ENCODE measurements around the gene TPI1. TPM values are rescaled to one million over a fixed set of nuclear protein-coding genes. Genes with fewer than 3 reads are reported as not detected.
"Not testable (repeated sequence)": the region's sequence is repeated elsewhere in the genome, so short reads cannot be mapped to it uniquely, and the experiment has no call there.

Gene TPI1
- polyA plus RNA-seq, 1 donor, result 1,115 TPM

DNA sequence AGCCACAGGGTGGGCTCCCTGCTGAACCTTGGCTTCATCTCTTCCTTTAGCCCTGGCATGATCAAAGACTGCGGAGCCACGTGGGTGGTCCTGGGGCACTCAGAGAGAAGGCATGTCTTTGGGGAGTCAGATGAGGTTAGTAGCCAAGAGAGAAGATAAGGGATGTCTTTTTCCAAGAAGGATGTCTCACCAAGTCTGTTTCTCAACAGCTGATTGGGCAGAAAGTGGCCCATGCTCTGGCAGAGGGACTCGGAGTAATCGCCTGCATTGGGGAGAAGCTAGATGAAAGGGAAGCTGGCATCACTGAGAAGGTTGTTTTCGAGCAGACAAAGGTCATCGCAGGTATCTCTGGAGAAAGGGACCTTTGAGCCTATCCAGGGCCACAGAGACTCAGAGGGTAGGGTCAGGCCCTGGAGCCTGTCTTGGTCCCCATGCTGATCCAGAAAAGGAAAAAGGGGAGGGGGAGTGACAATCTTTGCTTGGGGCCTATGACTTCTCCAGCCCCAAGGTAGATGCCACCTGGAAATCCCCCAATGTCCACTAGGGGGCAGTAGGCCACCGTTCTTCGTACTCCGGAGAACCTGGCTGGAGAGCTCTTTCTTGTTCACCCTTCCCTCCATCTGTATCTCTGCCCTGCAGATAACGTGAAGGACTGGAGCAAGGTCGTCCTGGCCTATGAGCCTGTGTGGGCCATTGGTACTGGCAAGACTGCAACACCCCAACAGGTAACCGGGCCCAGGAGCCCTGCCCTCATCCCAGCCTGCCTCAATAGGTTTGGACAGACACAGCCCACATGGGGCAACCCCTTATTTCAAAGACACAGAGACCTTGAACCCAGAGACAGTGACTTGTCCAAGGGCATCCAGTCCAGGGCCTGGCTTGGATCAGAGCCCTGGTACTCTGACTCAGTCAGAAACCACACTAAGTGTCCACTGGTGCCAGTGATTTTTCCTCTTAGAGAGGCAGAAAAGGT is 2.0 kb downstream of the TPI1 start:
- DNase-seq (ENCODE audit: low read depth), result no peak

DNA sequence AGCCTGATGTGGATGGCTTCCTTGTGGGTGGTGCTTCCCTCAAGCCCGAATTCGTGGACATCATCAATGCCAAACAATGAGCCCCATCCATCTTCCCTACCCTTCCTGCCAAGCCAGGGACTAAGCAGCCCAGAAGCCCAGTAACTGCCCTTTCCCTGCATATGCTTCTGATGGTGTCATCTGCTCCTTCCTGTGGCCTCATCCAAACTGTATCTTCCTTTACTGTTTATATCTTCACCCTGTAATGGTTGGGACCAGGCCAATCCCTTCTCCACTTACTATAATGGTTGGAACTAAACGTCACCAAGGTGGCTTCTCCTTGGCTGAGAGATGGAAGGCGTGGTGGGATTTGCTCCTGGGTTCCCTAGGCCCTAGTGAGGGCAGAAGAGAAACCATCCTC is 3.0 kb downstream of the TPI1 start:
- not testable (repeated sequence) for DNase-seq (ENCODE audit: low read depth)

GRCh38 chr12:6871052-6871957 is 4.0 kb downstream of the TPI1 start:
- DNase-seq (ENCODE audit: low read depth), result no peak

DNA sequence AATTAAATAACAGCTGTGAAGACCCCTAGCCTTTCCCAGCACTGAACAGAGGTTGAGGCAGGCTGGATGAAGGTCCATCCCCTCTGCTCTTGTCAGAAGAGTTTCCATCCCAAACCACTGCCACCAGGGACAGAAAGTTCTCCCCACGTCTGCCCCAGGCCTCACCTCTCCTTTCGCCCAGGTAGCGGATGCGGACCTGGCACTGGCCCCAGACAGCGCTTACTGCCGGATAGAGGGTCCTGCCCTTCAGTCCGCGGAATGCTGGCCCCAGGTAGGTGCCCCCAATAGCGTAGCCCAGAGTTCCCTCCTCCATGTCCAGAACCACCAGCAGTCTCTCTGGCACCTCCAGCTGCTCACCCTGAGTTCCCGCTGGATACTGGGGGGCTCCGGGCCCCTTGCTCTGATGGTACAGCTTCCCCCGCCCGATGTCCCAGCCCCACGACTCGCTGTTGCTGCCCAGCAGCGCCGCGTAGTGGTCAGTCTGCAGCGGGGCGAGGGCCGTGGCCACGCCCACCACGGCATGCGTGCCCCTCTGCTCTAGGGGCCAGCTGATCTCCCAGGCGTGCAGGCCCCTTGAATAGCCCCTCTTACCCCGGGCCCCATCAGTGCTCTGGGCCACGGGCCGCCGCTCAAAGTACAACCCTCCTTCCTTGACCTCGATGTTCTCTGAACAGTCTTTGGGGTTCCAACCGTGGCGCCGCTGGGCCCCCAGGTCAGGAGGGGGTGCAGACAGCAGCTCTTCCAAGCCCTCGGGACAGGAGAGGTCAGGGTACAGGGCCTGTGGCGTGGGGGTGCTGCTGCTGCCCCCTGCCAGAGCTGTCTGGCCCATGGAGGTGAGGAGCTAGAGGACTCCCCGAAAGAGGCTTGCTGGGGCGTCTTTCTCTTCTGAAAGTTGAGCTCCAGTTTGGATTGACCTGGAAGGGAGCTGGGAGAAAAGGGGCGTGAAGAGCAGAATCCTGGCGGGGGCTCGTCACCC is 5.0 kb downstream of the TPI1 start:
- DNase-seq (ENCODE audit: low read depth), result no peak

DNA sequence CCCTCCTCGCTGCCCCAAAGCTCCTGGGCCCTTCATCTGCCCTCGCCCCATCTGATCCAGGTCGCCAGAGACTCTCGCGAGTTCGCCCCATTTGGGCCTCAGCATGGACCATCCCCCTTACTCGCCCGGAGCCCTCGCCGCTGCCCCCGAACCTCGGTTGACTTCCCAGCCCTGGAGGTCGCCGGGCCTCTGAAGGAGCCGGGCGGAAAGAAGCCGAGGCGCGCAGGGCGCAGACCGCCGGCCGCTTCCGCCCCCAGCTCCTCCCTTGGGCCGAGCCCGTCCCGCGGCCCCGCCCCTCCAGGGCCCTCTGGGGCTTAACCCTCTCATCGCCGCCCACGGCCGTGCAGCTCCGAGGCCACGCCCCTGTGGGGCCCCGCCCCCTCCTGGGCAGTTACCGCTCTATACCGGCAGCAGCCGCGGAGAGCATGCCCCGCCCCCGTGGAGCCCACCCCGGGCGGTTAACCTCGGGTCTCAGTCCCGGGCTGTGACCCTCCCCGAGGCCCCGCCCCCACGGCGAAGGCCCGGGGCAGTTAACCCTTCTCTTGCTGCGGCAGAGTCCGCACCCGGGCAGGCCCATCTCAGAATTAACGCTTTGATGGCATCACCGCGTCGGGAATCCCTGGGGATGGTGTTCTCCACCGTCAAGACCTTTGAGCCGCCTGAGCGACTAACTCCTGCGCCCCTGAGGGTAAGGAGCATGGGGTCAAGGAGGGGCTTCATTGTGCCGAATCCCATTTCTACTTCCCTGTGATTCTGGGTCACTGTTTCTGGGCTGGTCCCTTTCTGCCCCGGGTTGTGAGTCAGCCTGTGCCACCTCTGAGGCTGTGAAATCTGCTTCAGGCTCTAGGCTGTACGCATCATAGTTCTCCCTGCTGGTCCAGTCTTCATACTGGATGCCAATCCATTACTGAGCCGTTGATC is 6.0 kb downstream of the TPI1 start, which contains the start of gene SPSB2:
SPSB2 (minus strand) TSS at position 210 of the 921 bp plus-strand sequence. CDS start 402 bp downstream, outside the sequence.
- DNase-seq (ENCODE audit: low read depth), result peak; percentile 83

DNA sequence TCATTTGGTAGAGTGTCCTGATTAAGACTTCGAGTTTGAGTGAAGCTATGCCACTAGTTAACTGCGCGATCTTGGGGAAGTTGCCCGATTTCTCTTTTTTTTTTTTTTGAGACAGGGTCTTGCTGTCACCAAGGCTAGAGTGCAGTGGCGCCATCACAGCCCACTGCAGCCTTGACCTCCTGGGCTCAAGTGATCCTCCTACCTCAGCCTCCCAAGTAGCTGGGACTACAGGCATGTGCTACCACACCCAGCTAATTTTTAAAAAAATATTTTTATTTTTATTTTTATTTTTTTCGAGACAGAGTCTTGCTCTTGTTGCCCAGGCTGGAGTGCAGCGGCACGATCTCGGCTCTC is 6.7 kb downstream of the TPI1 start:
- DNase-seq (ENCODE audit: low read depth), result not testable (repeated sequence)

DNA sequence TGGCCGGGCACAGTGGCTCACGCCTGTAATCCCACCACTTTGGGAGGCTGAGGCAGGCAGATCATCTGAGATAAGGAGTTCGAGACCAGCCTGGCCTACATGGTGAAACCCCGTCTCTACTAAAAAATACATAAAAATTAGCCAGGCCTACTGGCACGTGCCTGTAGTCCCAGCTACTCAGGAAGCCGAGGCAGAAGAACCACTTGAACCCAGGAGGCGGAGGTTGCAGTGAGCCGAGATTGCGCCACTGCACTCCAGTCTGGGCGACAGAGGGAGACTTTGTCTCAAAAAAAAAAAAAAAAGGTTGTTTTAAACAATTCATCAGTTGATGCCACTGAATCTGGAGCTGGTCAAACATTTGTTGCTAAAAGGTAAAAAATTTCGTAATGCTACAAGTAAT is 12.5 kb downstream of the TPI1 start:
- DNase-seq (ENCODE audit: low read depth), result not testable (repeated sequence)

DNA sequence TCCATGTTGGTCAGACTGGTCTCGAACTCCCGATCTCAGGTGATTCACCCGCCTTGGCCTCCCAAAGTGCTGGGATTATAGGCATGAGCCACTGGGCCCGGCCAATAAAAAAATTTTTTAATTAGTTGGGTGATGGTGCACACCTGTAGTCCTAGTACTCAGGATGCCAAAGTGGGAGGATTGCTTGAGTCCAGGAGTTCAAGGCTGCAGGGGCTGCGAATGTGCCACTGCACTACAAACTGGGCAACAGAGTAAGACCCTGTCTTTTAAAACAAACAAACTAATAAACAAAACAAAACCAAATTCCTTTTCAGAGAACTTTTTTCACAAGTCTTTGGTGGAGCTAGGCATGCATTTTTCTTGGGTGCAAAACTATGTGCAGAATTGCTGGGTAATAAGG is 15.9 kb downstream of the TPI1 start:
- no peak for DNase-seq (ENCODE audit: low read depth)

GRCh38 chr12:6883683-6884082 is 16.4 kb downstream of the TPI1 start:
- DNase-seq (ENCODE audit: low read depth), result no peak

DNA sequence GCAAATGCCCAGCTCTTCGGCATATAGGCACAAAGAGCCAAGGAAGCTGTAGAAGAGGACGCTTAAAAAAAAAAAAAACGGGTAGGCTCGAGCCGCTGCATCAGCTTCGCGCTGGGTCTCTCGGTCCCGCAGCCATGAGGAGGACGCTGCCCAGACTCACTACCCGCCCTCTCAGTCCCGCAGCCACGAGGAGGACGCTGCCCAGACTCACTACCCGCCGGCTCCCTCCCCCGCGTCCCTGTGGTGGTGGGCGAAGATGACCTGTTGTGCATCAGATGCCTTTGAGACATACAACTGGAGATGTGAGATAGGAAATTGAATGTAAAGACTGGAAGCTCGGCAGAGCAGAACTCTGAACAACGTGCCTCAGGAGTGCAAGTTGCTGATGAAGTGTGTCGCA is 17.2 kb downstream of the TPI1 start:
- no peak for DNase-seq (ENCODE audit: low read depth)

- not testable (repeated sequence) for DNase-seq (ENCODE audit: low read depth)
Observed at GRCh38 chr12:6886206-6886999, 19.1 kb downstream of the TPI1 start.

DNA sequence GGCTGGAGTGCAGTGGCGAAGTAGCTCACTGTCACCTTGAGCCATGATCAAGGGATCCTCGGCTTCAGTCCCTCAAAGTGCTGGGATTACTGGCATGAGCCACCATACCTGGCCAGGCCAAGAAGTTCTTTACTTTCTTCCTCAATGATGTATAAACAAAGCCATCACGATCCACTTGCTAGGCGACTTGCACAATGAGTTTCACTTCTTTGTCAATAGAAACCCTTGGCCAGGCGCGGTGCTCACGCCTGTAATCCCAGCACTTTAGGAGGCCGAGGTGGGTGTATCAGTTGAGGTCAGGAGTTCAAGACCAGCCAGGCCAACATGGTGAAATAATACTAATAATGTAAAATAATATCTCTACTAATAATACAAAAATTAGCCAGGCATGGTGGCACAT is 20.1 kb downstream of the TPI1 start:
- DNase-seq (ENCODE audit: low read depth), result no peak

- DNase-seq (ENCODE audit: low read depth), result no peak
Observed at GRCh38 chr12:6888360-6888759, 21.0 kb downstream of the TPI1 start.

GRCh38 chr12:6888794-6889193 is 21.5 kb downstream of the TPI1 start:
- not testable (repeated sequence) for DNase-seq (ENCODE audit: low read depth)

DNA sequence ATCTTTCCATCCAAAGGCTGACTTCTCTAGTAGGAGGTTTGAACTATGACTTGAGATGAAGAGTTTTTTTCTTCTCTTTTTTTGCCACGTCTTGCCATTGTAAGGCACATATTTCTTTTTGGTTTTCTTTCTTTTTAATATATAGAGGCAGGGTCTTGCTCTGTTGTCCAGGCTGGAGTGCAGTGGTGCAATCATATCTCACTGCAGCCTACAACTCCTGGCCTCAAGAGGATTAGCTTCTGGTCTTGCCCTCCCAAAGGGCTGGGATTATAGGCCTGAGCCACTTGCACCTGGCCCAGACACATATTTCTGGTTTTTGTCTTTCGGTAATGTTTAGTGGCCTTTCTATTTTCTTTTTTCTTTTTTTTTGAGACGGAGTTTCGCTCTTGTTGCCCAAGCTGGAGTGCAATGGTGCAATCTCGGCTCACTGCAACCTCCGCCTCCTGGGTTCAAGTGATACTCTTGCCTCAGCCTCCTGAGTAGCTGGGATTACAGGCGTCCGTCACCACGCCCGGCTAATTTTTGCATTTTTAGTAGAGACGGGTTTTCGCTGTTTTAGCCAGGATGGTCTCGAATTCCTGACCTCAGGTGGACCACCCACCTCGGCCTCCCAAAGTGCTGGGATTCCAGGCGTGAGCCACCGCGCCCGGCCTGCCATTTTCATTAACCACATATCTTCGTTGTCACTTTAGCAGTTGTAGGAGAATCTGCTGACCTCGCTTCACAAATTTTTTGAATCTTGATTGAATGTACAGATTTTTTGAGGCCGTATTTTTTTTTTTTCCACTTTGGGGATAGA is 22.6 kb downstream of the TPI1 start:
- not testable (repeated sequence) for DNase-seq (ENCODE audit: low read depth)

DNA sequence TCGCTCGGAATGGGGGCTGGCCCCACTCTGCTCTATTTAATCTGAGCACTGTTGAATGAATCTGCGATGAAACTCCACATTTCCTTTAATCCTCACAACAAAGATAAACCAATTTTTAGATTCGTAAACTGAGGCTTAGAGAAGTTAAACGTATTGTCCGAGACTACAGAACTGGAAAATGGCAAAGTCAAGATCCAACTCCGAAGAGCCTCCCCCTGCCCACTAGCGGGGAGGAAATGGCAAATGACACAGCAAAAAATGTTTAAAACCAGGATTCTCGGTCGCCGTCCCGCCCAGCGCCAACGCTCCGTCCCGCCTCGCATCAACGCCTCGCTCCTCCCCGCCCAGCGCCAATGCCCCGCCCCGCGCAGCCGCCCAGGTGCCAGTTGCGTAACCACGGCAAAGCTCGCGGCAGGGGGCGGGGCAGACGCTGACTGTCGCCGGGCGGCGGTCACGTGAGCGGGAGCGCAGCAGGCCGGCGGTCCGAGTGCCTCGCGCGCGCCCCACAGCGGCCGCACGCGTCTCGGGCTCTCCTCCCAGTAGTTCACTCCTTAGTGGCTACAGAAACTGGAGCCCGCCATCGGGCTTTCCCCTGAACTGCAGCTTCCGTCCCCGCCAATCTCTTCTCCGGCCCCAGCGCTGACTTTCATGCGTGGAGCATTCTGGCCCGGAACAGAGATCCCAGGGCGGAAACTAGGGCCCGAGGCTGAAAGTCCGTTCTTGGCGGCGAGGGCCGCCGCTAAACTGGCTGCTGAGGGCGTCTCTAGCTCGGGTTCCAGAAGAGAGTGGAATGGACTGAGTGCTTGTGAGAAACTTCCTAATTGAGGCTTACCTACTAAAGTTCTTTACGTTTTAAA is 23.7 kb downstream of the TPI1 start:
- DNase-seq (ENCODE audit: low read depth), result peak; percentile 90

- DNase-seq (ENCODE audit: low read depth), result no peak
Observed at GRCh38 chr12:6891646-6892001, 24.3 kb downstream of the TPI1 start.

All from forelimb muscle (tissue), 1 donor.